ENCODE data around the gene AIFM3.
"Not testable (repeated sequence)": the region's sequence is repeated elsewhere in the genome, so short reads cannot be mapped to it uniquely, and the experiment has no call there.

The AIFM3 gene

GRCh38 chr22:20967697-20968211, 699 bp downstream of the AIFM3 start:
- H3K9ac ChIP-seq = no peak overlapping the region
- TF ChIP-seq Cebpa-rat (IDR thresholded peaks at IDR 0.05) = no peak
- peaks cover 36% of the 10 kb centered on the region for H3K4me1 ChIP-seq
- H3K27ac ChIP-seq = no peak overlapping the region
- peaks cover 38% of the 10 kb centered on the region for H3K27me3 ChIP-seq
- H3K4me3 ChIP-seq = no peak overlapping the region
- peaks cover 33% of the 10 kb centered on the region for H4K20me1 ChIP-seq
- H3K4me2 ChIP-seq = no peak overlapping the region
- H3K36me3 ChIP-seq = no peaks in the 10 kb centered on the region
- H3K9me3 ChIP-seq = no peaks in the 10 kb centered on the region

DNA sequence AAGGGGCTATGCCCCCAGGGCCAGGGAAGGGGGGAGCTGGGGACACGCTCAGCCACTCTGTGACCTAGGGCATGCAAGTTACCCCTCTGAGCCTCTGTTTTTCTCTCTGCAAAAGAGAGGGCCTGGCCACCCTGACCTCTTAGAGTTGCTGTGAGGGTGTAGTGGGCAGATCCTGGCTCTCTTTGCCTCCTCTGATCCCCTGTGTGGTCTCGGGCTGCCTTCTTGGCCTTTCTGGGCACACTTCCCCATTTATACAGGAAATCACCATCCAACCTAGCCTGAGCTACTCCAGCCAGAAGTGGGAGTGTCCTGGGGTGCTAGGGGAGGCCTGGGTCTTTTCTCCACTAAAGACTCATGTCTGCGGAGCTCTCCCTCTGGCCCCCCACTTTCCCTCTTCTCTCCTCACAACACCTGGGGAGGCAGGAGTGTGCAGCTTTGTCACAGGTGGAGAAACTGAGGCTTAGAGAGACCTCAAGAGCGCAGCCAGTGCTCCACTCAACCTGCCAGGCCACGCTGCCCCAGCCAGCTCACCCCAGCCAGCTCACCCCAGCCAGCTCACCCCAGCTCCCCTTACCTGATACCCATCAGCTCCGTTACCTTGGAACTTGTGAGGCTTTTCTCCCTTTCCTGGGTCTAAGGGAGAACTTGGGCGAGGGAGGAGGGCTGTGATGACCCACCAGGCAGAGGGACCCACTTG, 1.4 kb downstream of the AIFM3 start:
- Histone ChIP-seq H3K4me2 (peak overlapping the region; percentile 32), H3K27me3 (peaks cover 32% of the 10 kb centered on the region), H3K4me1 (peaks cover 36% of the 10 kb centered on the region), H4K20me1 (peaks cover 30% of the 10 kb centered on the region), H3K27ac (no peak overlapping the region), H3K9me3 (no peaks in the 10 kb centered on the region), H3K9ac (no peak overlapping the region), H3K4me3 (no peak overlapping the region), H3K36me3 (no peaks in the 10 kb centered on the region)
- no peak for TF ChIP-seq Cebpa-rat (IDR thresholded peaks at IDR 0.05)

- Histone ChIP-seq H4K20me1 (peaks cover 4% of the 10 kb centered on the region; the same call in 1 of the 2 replicates), H3K27me3 (peaks cover 5% of the 10 kb centered on the region), H3K27ac (no peak overlapping the region), H3K36me3 (no peaks in the 10 kb centered on the region), H3K9me3 (no peaks in the 10 kb centered on the region), H3K4me3 (no peak overlapping the region), H3K9ac (no peak overlapping the region), H3K4me2 (no peak overlapping the region), H3K4me1 (peaks cover 16% of the 10 kb centered on the region)
- TF ChIP-seq Cebpa-rat (IDR thresholded peaks at IDR 0.05) = no peak
Observed at GRCh38 chr22:20970939-20971657, 4.0 kb downstream of the AIFM3 start.

DNA sequence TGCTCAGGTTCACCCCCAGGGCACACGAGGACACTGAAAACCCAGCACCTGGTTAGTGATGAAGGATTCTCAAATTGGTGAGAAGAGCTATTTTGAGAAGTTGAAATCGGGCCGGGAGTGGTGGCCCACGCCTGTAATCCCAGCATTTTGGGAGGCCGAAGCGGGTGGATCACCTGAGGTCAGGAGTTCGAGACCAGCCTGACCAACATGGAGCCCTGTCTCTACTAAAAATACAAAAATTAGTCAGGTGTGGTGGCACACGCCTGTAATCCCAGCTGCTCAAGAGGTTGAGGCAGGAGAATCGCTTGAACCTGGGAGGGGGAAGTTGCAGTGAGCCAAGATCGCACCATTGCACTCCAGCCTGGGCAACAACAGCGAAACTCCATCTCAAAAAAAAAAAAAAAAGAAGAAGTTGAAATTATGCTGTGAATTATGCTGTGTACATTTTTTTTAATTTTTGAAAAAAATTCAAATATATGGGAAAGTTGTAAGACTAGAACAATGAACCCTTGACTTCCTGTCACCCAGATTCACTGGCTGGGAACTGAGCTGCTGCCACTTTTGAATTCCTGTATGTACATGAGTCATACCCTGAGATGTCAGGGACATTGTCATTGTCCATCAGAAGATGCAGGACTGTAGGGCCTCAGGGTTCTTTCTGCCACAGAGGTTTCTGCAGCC, 5.1 kb downstream of the AIFM3 start:
- not testable (repeated sequence) for H3K9ac ChIP-seq

GRCh38 chr22:20972933-20973577, 6.0 kb downstream of the AIFM3 start:
- TF ChIP-seq Cebpa-rat (IDR thresholded peaks at IDR 0.05) = no peak
- Histone ChIP-seq H3K27me3 (no peaks in the 10 kb centered on the region), H3K27ac (no peak overlapping the region), H3K4me2 (no peak overlapping the region), H3K36me3 (no peaks in the 10 kb centered on the region), H3K9ac (no peak overlapping the region), H4K20me1 (no peaks in the 10 kb centered on the region), H3K4me1 (peaks cover 9% of the 10 kb centered on the region), H3K4me3 (no peak overlapping the region), H3K9me3 (no peaks in the 10 kb centered on the region)

More for the DNA sequence above, 5.1 kb downstream of the AIFM3 start:
- not testable (repeated sequence) for H3K27ac ChIP-seq, H3K27me3 ChIP-seq, H3K36me3 ChIP-seq, H3K4me2 ChIP-seq, H3K4me3 ChIP-seq, H3K9me3 ChIP-seq, H4K20me1 ChIP-seq
- H3K4me1 ChIP-seq = peaks cover 15% of the 10 kb centered on the region

DNA sequence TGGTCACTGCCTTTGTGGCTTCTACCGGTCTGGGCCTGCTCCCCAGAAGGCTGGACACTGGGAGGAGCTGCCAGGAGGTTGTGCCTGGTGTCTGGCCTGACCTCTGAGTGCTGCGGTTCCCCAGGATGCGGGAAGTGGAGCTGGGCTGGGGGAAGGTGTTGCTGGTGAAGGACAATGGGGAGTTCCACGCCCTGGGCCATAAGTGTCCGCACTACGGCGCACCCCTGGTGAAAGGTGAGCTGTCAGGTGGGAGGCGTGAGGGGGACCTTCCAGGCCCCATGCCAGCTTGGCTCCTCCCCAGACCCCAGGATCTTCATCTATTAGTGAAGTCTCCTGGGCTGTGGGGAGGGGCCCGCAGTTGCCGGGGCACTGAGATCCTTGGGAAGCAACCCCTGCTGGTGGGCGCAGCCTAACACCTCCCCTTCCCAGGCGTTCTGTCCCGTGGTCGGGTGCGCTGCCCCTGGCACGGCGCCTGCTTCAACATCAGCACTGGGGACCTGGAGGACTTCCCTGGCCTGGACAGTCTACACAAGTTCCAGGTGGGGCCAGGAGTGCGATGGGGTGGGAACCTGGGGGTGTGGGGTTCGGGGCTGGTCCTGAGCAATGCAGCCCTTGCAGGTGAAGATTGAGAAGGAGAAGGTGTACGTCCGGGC, 6.7 kb downstream of the AIFM3 start:
- Histone ChIP-seq H3K27ac (no peak overlapping the region), H4K20me1 (no peaks in the 10 kb centered on the region), H3K9me3 (peaks cover 6% of the 10 kb centered on the region; the same call in 1 of the 2 replicates), H3K36me3 (no peaks in the 10 kb centered on the region), H3K4me3 (no peak overlapping the region), H3K9ac (no peak overlapping the region), H3K27me3 (no peaks in the 10 kb centered on the region), H3K4me1 (peaks cover 2% of the 10 kb centered on the region), H3K4me2 (no peak overlapping the region)
- no peak for TF ChIP-seq Cebpa-rat (IDR thresholded peaks at IDR 0.05)

DNA sequence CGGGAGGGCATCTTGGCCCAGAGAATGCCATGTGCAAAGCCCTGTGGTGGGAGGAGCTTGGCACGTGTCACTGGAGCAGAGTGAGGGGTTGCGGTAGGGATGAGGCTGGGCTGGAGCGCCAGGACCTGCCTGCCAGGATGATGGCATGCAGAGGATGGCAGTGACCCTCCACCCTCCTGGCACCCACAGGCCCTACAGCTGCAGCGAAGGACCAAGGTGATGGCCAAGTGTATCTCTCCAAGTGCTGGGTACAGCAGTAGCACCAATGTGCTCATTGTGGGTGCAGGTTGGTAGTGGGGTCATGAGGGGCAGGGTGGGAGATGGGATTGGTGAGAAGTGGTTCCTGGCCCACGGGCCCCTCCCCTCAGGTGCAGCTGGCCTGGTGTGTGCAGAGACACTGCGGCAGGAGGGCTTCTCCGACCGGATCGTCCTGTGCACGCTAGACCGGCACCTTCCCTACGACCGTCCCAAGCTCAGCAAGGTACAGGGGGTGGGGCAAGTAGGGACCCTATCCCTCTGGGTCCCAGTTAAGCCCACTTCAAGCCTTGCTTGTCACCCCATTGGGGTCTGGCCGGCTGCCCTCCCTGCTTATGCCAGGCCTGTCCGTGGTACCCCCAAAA, 7.4 kb downstream of the AIFM3 start:
- Histone ChIP-seq H3K36me3 (no peaks in the 10 kb centered on the region), H3K9me3 (peaks cover 10% of the 10 kb centered on the region; the same call in 1 of the 2 replicates), H3K4me1 (no peaks in the 10 kb centered on the region), H3K4me2 (no peak overlapping the region), H3K9ac (no peak overlapping the region), H3K27me3 (no peaks in the 10 kb centered on the region), H3K27ac (no peak overlapping the region), H4K20me1 (no peaks in the 10 kb centered on the region), H3K4me3 (no peak overlapping the region)
- no peak for TF ChIP-seq Cebpa-rat (IDR thresholded peaks at IDR 0.05)

- Histone ChIP-seq H3K4me2 (no peak overlapping the region), H3K27ac (no peak overlapping the region), H3K36me3 (no peaks in the 10 kb centered on the region), H3K4me1 (peaks cover 2% of the 10 kb centered on the region; the same call in 1 of the 2 replicates), H3K4me3 (no peak overlapping the region), H3K9me3 (peaks cover 10% of the 10 kb centered on the region; the same call in 1 of the 2 replicates), H4K20me1 (no peaks in the 10 kb centered on the region), H3K9ac (no peak overlapping the region), H3K27me3 (no peaks in the 10 kb centered on the region)
- no peak for TF ChIP-seq Cebpa-rat (IDR thresholded peaks at IDR 0.05)
Observed at GRCh38 chr22:20975541-20976290, 8.7 kb downstream of the AIFM3 start.

Data from BLaER1 (cell line).